SH-SY5Y (cell line): ENCODE data around the gene SMAP1.

ENCODE experiments used
- GATA2 ChIP-seq: IDR thresholded peaks from 2 replicates; pipeline ENCODE4 v1.6.1; 2011; ENCODE audit warnings: mild to moderate bottlenecking, low read depth, low read length
- GATA3 ChIP-seq: IDR thresholded peaks from 2 replicates; pipeline ENCODE4 v1.6.1; 2011; ENCODE audit warnings: low read depth, mild to moderate bottlenecking, low read length, moderate library complexity

DNA sequence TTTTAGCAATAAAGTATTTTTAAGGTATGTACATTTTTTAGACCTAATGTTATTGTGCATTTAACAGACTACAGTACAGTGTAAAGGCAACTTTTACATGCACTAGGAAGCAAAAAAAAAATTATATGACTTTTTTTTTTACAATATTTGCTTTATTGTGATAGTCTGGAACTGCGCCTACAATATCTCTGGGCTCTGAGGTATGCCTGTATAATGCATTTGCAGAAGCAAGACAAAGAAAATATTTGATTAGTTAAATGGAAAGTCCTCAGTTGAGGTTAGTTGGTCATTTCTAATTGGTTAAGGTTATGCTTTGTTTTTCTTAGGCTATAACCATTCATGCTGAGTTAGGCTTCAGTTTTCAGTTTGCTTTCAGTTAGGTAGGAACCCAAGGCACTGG lies 46.9 kb upstream of the SMAP1 start:
- no peak for TF ChIP-seq GATA3
- TF ChIP-seq GATA2 = no peak
